H9 (cell line): ENCODE data around the gene CEP97. TPM values are rescaled to one million over a fixed set of nuclear protein-coding genes. Genes with fewer than 3 reads are reported as not detected.

Experiments
- DNase-seq: peaks from one replicate; pipeline ENCODE4 v3.0.0-alpha.2; 2017
- H2AFZ ChIP-seq: one replicate; pipeline ENCODE4 v1.6.1; 2013; ENCODE audit warnings: mild to moderate bottlenecking, low read length, control low read depth, moderate library complexity
- H2AK5ac ChIP-seq: 2 replicates; pipeline ENCODE4 v1.6.1; 2013; ENCODE audit warnings: low read length, control low read depth, mixed read lengths; ENCODE audit not compliant: insufficient read length
- H2BK120ac ChIP-seq: one replicate; pipeline ENCODE4 v1.6.1; 2013; ENCODE audit warnings: low read depth, mild to moderate bottlenecking, low read length, control low read depth, inconsistent platforms; ENCODE audit not compliant: poor library complexity, severe bottlenecking
- H2BK12ac ChIP-seq: 2 replicates; pipeline ENCODE4 v1.6.1; 2013; ENCODE audit warnings: low read length, control low read depth, mixed read lengths, low read depth; ENCODE audit not compliant: insufficient read length
- H2BK15ac ChIP-seq: 2 replicates; pipeline ENCODE4 v1.6.1; 2013; ENCODE audit warnings: low read depth, low read length, control low read depth
- H2BK20ac ChIP-seq: one replicate; pipeline ENCODE4 v1.6.1; 2013; ENCODE audit warnings: low read depth, mild to moderate bottlenecking, low read length, control low read depth, inconsistent platforms; ENCODE audit not compliant: poor library complexity, severe bottlenecking
- H2BK5ac ChIP-seq: 2 replicates; pipeline ENCODE4 v1.6.1; 2013; ENCODE audit warnings: low read length, control low read depth, mixed read lengths; ENCODE audit not compliant: insufficient read length
- H3K14ac ChIP-seq: 2 replicates; pipeline ENCODE4 v1.6.1; 2013; ENCODE audit warnings: low read length, control low read depth; ENCODE audit not compliant: insufficient read depth
- H3K18ac ChIP-seq: 2 replicates; pipeline ENCODE4 v1.6.1; 2013; ENCODE audit warnings: low read depth, mild to moderate bottlenecking, mixed read lengths, low read length, control low read depth; ENCODE audit not compliant: insufficient read length
- H3K23ac ChIP-seq: 2 replicates; pipeline ENCODE4 v1.6.1; 2013; ENCODE audit warnings: low read length, control low read depth, mixed read lengths, low read depth; ENCODE audit not compliant: insufficient read length
- H3K23me2 ChIP-seq: 2 replicates; pipeline ENCODE4 v1.6.1; 2013; ENCODE audit warnings: low read depth, mild to moderate bottlenecking, mixed read lengths, low read length, control low read depth; ENCODE audit not compliant: insufficient read length, poor library complexity, severe bottlenecking
- H3K27ac ChIP-seq: 2 replicates; pipeline ENCODE4 v1.5.1; 2013; ENCODE audit warnings: low read length, control low read depth, mixed read lengths, low read depth; ENCODE audit not compliant: insufficient read length
- H3K27me3 ChIP-seq: 2 replicates; pipeline ENCODE4 v1.6.1; 2013; ENCODE audit warnings: low read length, control low read depth, inconsistent platforms; ENCODE audit not compliant: insufficient read depth
- H3K4ac ChIP-seq: 2 replicates; pipeline ENCODE4 v1.6.1; 2013; ENCODE audit warnings: low read depth, mild to moderate bottlenecking, control low read depth, inconsistent platforms, low read length, moderate library complexity
- H3K4me1 ChIP-seq: 2 replicates; pipeline ENCODE4 v1.6.1; 2013; ENCODE audit warnings: low read length, control low read depth, inconsistent platforms; ENCODE audit not compliant: insufficient read depth
- H3K4me2 ChIP-seq: 2 replicates; pipeline ENCODE4 v1.6.1; 2013; ENCODE audit warnings: low read length, control low read depth, mixed read lengths; ENCODE audit not compliant: insufficient read length, insufficient read depth
- H3K56ac ChIP-seq: 2 replicates; pipeline ENCODE4 v1.6.1; 2013; ENCODE audit warnings: low read depth, mild to moderate bottlenecking, mixed read lengths, low read length, control low read depth; ENCODE audit not compliant: insufficient read length
- H3K79me1 ChIP-seq: 2 replicates; pipeline ENCODE4 v1.6.1; 2013; ENCODE audit warnings: low read depth, mild to moderate bottlenecking, moderate library complexity, low read length, control low read depth, inconsistent platforms; ENCODE audit not compliant: insufficient read depth, poor library complexity, severe bottlenecking
- H3K79me2 ChIP-seq: 2 replicates; pipeline ENCODE4 v1.6.1; 2013; ENCODE audit warnings: low read length, control low read depth, inconsistent platforms; ENCODE audit not compliant: insufficient read depth
- H3K9ac ChIP-seq: 2 replicates; pipeline ENCODE4 v1.6.1; 2013; ENCODE audit warnings: low read length, control low read depth, mixed read lengths; ENCODE audit not compliant: insufficient read length; ENCODE audit errors: extremely low read depth
- H3K9me3 ChIP-seq: one replicate; pipeline ENCODE4 v1.6.1; 2013; ENCODE audit warnings: low read depth, low read length, inconsistent platforms; ENCODE audit not compliant: control insufficient read depth
- H3T11ph ChIP-seq: one replicate; pipeline ENCODE4 v1.6.1; 2013; ENCODE audit warnings: mild to moderate bottlenecking, low read length, control low read depth, inconsistent platforms
- H4K20me1 ChIP-seq: one replicate; pipeline ENCODE4 v1.6.1; 2013; ENCODE audit not compliant: control insufficient read depth, insufficient read length, insufficient read depth
- H4K5ac ChIP-seq: 2 replicates; pipeline ENCODE4 v1.6.1; 2013; ENCODE audit warnings: low read depth, mild to moderate bottlenecking, mixed read lengths, low read length, control low read depth; ENCODE audit not compliant: insufficient read length
- H4K8ac ChIP-seq: replicated peaks from 2 replicates; pipeline ENCODE4 v1.6.1; 2013; ENCODE audit warnings: low read length, control low read depth, mixed read lengths, low read depth; ENCODE audit not compliant: insufficient read length
- H4K91ac ChIP-seq: 2 replicates; pipeline ENCODE4 v1.6.1; 2013; ENCODE audit warnings: low read depth, mild to moderate bottlenecking, moderate library complexity, mixed read lengths, low read length, control low read depth; ENCODE audit not compliant: insufficient read length
- H3K27ac Mint-ChIP-seq, 3 experiments: 2 replicates in 2 of 3; 3 replicates in 1 of 3; pipeline ENCODE4 v1.8.0; 2020 to 2021; ENCODE audit warnings: mixed read lengths in 3 of 3, mild to moderate bottlenecking in 1 of 3, moderate library complexity in 1 of 3
- H3K27me3 Mint-ChIP-seq: 2 replicates; pipeline ENCODE4 v1.8.0; 2021; ENCODE audit warnings: low read depth, mild to moderate bottlenecking, moderate library complexity, mixed read lengths
- H3K36me3 Mint-ChIP-seq, 3 experiments: 2 replicates in 2 of 3; 3 replicates in 1 of 3; pipeline ENCODE4 v1.8.0; 2020 to 2021; ENCODE audit warnings: low read depth in 3 of 3, mixed read lengths in 3 of 3; ENCODE audit not compliant: insufficient read depth in 1 of 3
- H3K4me1 Mint-ChIP-seq, 2 experiments: 2 replicates each; pipeline ENCODE4 v1.8.0; 2020; ENCODE audit warnings: mixed read lengths in 2 of 2
- H3K4me3 Mint-ChIP-seq, 2 experiments: 2 replicates in 1 of 2; 3 replicates in 1 of 2; pipeline ENCODE4 v1.8.0; 2020 to 2021; ENCODE audit warnings: mild to moderate bottlenecking in 2 of 2, mixed read lengths in 2 of 2, moderate library complexity in 1 of 2
- H3K9me3 Mint-ChIP-seq, 2 experiments: 2 replicates in 1 of 2; 3 replicates in 1 of 2; pipeline ENCODE4 v1.8.0; 2020; ENCODE audit warnings: mild to moderate bottlenecking in 2 of 2, mixed read lengths in 2 of 2, moderate library complexity in 1 of 2
- CTCF ChIP-seq: fragments of 200-600 bp; sonication (generic); conservative IDR thresholded peaks from 3 replicates; pipeline ENCODE4 v1.8.0; 2021; ENCODE audit warnings: antibody characterized with exemption, mild to moderate bottlenecking
- WGBS: extraction: QIAGEN DNeasy Blood & Tissue Kit; methylation state at CpG from one replicate; pipeline ENCODE4 v1.1.7; 2013; ENCODE audit warnings: missing lambda C conversion rate, low lambda C conversion rate, mixed read lengths; ENCODE audit not compliant: insufficient read length; ENCODE audit errors: extremely low coverage; 5-methylcytosine and 5-hydroxymethylcytosine counted together
- total RNA-seq: library from RNA; stranded (reverse); gene quantifications from 2 replicates; pipeline ENCODE4 v1.2.1, GENCODE V29; 2021

CEP97 gene
- total RNA-seq, 1 experiment from 2014 or later, result 13.9 TPM

- H4K91ac ChIP-seq, result no peak overlapping the region
- H3K23ac ChIP-seq, result no peak overlapping the region
- H3K9me3 ChIP-seq, result no peaks in the 10 kb centered on the region
- no peaks in the 10 kb centered on the region for H3K9me3 Mint-ChIP-seq
- H3K27me3 Mint-ChIP-seq, result no peaks in the 10 kb centered on the region
- H4K20me1 ChIP-seq, result no peaks in the 10 kb centered on the region
- no peak overlapping the region for H3K9ac ChIP-seq
- no peak overlapping the region for H3K56ac ChIP-seq
- H2AK5ac ChIP-seq, result no peak overlapping the region
- no peak overlapping the region for H3K4ac ChIP-seq
- WGBS, result no CpG with 5 or more reads among the region's 2 CpGs
- no peak overlapping the region for H2AFZ ChIP-seq
- no peak overlapping the region for H4K5ac ChIP-seq
- H3K14ac ChIP-seq, result no peak overlapping the region
- no peak overlapping the region for H2BK12ac ChIP-seq
- H3K4me2 ChIP-seq, result no peak overlapping the region
- H3K23me2 ChIP-seq, result no peaks in the 10 kb centered on the region
- no peak overlapping the region for H2BK120ac ChIP-seq
- no peak overlapping the region for H2BK20ac ChIP-seq
- H3K27ac Mint-ChIP-seq, result no peak overlapping the region
- no peaks in the 10 kb centered on the region for H3K27me3 ChIP-seq
- no peaks in the 10 kb centered on the region; the same call in 1 of the 2 replicates for H3K79me2 ChIP-seq
- H3K36me3 Mint-ChIP-seq, result peaks cover 17 to 30% (median 27%) of the 10 kb centered on the region in 3 experiments; a peak in 6 of 7 replicates
- no peak overlapping the region for H3K4me3 Mint-ChIP-seq
- no peak overlapping the region for H4K8ac ChIP-seq
- no peak overlapping the region for H2BK15ac ChIP-seq
- H3T11ph ChIP-seq, result no peak overlapping the region
- no peak for TF ChIP-seq CTCF
- DNase-seq, result no peak
- H3K4me1 ChIP-seq, result 0 out of 2 replicates have a peak, but pooled peaks cover 2% of the 10 kb centered on the region
- H3K4me1 Mint-ChIP-seq, result peaks cover 9% of the 10 kb centered on the region in 2 experiments
- no peak overlapping the region for H3K18ac ChIP-seq
- H2BK5ac ChIP-seq, result no peak overlapping the region
- H3K27ac ChIP-seq, result no peak overlapping the region
- H3K79me1 ChIP-seq, result no peaks in the 10 kb centered on the region
Measured at GRCh38 chr3:101802179-101802578, 77.8 kb downstream of the CEP97 start.
